Transverse colon (tissue), 4 donors: Measurements from ENCODE around the gene ZNF576. TPM values are rescaled to one million over a fixed set of nuclear protein-coding genes. Genes with fewer than 3 reads are reported as not detected.
A peak's percentile ranks its signal among the peaks of the same experiment; 100 is the strongest.

ENCODE experiments used
- DNase-seq: peaks from one replicate; pipeline ENCODE4 v3.0.0-alpha.2; 2019
- H3K27ac ChIP-seq, 4 donors: fragments of 200-600 bp; sonication (generic); 2 replicates each; pipeline ENCODE4 v1.5.1; 2016 to 2018; ENCODE audit warnings: inconsistent platforms in 4 of 4
- H3K27me3 ChIP-seq: fragments of 200-600 bp; sonication (generic); 2 replicates; pipeline ENCODE4 v1.5.1; 2017; ENCODE audit warnings: inconsistent platforms
- H3K36me3 ChIP-seq, 4 donors: fragments of 200-600 bp; sonication (generic); 2 replicates each; pipeline ENCODE4 v1.5.1; 2017 to 2019; ENCODE audit warnings: inconsistent platforms in 4 of 4
- H3K4me1 ChIP-seq, 4 donors: fragments of 200-600 bp; sonication (generic); 2 replicates each; pipeline ENCODE4 v1.5.1; 2017 to 2020; ENCODE audit warnings: inconsistent platforms in 4 of 4
- H3K4me3 ChIP-seq, 4 donors: fragments of 200-600 bp; sonication (generic); 1 replicate in 1 of 4; 2 replicates in 3 of 4; pipeline versions ENCODE4 v1.5.1 to v1.6.1; 2017 to 2019; ENCODE audit warnings: inconsistent platforms in 4 of 4
- H3K9me3 ChIP-seq, 2 donors: fragments of 200-600 bp; sonication (generic); 2 replicates each; pipeline ENCODE4 v1.5.1; 2017 to 2019; ENCODE audit warnings: inconsistent platforms in 2 of 2
- EP300 ChIP-seq: sonication (generic); formaldehyde crosslinking; IDR thresholded peaks from one replicate; pipeline ENCODE4 v1.6.1; 2017; ENCODE audit warnings: antibody characterized with exemption, low read depth
- POLR2A ChIP-seq: fragments of 450-650 bp; IDR thresholded peaks from one replicate; pipeline ENCODE4 v1.6.1; 2016; ENCODE audit warnings: antibody characterized with exemption, mild to moderate bottlenecking, moderate library complexity
- POLR2AphosphoS5 ChIP-seq, 3 donors: sonication (generic); formaldehyde crosslinking; IDR thresholded peaks; one replicate each; pipeline ENCODE4 v1.6.1; 2016; ENCODE audit warnings: antibody characterized with exemption in 3 of 3
- WGBS, 2 donors: methylation state at CpG; one replicate each; pipeline ENCODE4 v1.1.5; 2018; ENCODE audit warnings: low coverage in 1 of 2; 5-methylcytosine and 5-hydroxymethylcytosine counted together
- in situ Hi-C, 4 donors: fragments of 200-750 bp; cut with MboI; loops; one replicate each; pipeline versions ENCODE4 v1.15.0 to v1.15.1; 2017; ENCODE audit warnings: low sequenced_read_pairs in 3 of 4, low pct_ligation_motif_present in 1 of 4, low pct_unique_long_range_greater_than_20kb in 1 of 4
- intact Hi-C: fragments of 100-400 bp; cut with DNase I; formaldehyde crosslinking; loops from one replicate; pipeline ENCODE4 v1.15.1; 2023; ENCODE audit warnings: low total_unique reads
- total RNA-seq, 4 donors: library from RNA; depleted of rRNA; stranded (reverse); fragments of >200 nt; gene quantifications; one replicate each; pipeline ENCODE4 v1.1.0, GENCODE V29; 2016
- TF ChIP-seq, protein P1 (sequence below), 5 experiments: fragments of 200-600 bp in 3 of 5; fragments of 450-650 bp in 2 of 5; sonication (generic) in 3 of 5; IDR thresholded peaks; 1 replicate in 2 of 5; 2 replicates in 3 of 5; pipeline ENCODE4 v1.5.1; 2016 to 2017; ENCODE audit warnings: antibody characterized with exemption in 5 of 5, inconsistent platforms in 3 of 5, mild to moderate bottlenecking in 2 of 5, moderate library complexity in 1 of 5

ZNF576 gene
- total RNA-seq, 4 donors from 2014 or later = 3.7 to 11.9 (median 9.8) TPM

DNA sequence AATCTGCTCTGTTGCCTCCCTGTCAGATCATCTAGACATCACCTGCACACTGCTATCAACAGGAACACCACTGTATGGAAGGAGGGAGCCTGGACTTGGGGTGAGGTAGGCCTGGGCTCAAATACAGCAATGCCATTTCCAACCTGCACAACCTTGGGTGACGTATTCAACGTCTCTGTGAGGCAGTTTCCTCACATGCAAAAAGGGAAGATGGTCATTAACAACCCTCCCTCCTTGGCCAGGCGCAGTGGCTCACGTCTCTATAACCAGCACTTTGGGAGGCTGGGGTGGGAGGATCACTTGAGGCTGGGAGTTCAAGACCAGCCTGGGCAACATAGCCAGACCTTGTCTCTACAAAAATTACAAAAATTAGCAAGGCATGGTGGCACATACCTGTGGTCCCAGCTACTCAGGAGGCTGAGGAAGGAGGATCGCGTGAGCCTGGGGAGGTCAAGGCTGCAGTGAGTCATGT is 34.1 kb upstream of the ZNF576 start:
- Histone ChIP-seq H3K4me3 (no peak overlapping the region), H3K36me3 (no peaks in the 10 kb centered on the region), H3K9me3 (no peaks in the 10 kb centered on the region), H3K4me1 (peaks cover 0 to 13% (median 7%) of the 10 kb centered on the region in 4 donors), H3K27ac (peak overlapping the region; percentile 55 to 68 (median 66)), H3K27me3 (no peaks in the 10 kb centered on the region)
- WGBS, 2 donors = 85% methylated on average over 6 of the region's 6 CpGs; no CpG with 5 or more reads in 1 of the 2 donors
- TF ChIP-seq POLR2AphosphoS5 (IDR thresholded peaks at IDR 0.05) (no peak), EP300 (no peak), POLR2A (no peak)
- TF ChIP-seq, protein P1, sequence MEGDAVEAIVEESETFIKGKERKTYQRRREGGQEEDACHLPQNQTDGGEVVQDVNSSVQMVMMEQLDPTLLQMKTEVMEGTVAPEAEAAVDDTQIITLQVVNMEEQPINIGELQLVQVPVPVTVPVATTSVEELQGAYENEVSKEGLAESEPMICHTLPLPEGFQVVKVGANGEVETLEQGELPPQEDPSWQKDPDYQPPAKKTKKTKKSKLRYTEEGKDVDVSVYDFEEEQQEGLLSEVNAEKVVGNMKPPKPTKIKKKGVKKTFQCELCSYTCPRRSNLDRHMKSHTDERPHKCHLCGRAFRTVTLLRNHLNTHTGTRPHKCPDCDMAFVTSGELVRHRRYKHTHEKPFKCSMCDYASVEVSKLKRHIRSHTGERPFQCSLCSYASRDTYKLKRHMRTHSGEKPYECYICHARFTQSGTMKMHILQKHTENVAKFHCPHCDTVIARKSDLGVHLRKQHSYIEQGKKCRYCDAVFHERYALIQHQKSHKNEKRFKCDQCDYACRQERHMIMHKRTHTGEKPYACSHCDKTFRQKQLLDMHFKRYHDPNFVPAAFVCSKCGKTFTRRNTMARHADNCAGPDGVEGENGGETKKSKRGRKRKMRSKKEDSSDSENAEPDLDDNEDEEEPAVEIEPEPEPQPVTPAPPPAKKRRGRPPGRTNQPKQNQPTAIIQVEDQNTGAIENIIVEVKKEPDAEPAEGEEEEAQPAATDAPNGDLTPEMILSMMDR (IDR thresholded peaks at IDR 0.05) = no peak
- no peak for DNase-seq
- intact Hi-C loops (loop anchor here (10.0 kb wide), 1 partner anchor 93 kb away; no protein-coding TSS in a partner anchor), in situ Hi-C loops (no loop called here)

DNA sequence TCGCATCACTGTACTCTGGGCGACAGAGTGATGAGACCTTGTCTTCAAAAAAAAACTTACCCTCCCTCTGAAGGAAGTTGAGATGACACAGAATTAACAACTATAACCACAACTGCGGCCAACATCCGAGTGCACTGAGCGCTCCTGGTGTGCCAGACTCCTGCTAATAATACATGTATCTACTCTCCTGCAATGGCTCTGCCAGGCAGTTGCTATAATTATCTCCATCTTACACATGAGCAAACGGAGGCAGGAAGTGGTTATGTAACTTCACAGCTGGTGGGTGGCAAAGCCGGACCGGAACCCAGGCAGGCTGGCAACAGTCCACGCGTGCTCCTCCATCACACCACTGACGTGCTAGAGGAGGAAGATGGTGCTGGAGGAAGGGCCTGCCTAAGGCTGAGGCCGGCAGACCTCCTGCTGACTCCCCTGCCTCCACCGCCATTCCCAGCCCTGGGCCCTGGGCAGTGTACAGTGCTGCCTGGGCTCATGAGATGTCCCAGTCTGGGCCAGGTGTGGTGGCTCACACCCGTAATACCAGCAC is 33.6 kb upstream of the ZNF576 start:
- Histone ChIP-seq H3K36me3 (no peaks in the 10 kb centered on the region), H3K27ac (peak overlapping the region; percentile 59 to 68 (median 66)), H3K9me3 (no peaks in the 10 kb centered on the region), H3K4me1 (peaks cover 0 to 13% (median 7%) of the 10 kb centered on the region in 4 donors), H3K27me3 (no peaks in the 10 kb centered on the region), H3K4me3 (no peak overlapping the region)
- intact Hi-C loops = loop anchor here (10.0 kb wide), 1 partner anchor 92 kb away; no protein-coding TSS in a partner anchor
- peak; percentile 73 for DNase-seq
- 54% methylated on average over 14 of the region's 14 CpGs; no CpG with 5 or more reads in 1 of the 2 donors for WGBS, 2 donors
- TF ChIP-seq EP300 (no peak), POLR2AphosphoS5 (IDR thresholded peaks at IDR 0.05) (peak in 1 of 3 donors; percentile 33), POLR2A (no peak)
- TF ChIP-seq, protein P1 (IDR thresholded peaks at IDR 0.05) = no peak
- in situ Hi-C loops = no loop called here

DNA sequence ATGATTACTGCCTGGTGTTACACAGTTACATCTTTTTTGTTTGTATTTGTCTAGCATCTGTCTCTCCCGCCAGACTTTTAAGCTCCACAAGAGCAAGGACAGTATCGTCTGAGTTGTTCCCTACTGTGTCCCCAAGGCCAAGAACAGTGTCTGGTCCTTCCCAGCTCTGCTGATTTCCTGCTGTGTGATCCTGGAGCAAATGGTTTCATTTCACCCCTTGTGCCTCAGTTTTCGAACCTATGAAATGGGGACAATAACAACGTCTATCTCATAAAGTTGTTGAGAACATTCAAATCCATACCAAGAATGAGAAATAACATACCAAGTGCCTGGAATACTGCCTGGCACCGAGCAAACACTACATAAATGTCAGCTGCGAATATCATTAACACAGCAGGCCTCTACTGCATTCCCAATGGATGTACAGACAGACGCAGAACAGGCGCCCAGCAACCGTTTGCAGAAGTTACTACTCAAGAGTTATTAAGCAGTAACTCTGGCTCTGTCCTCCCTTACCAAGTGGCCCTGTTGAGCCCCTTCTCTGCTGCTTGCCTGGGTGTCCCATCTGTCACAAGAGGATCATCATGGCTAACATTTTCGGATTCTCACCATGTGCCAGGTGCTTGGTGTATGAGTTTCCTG is 32.5 kb upstream of the ZNF576 start:
- in situ Hi-C loops (no loop called here), intact Hi-C loops (loop anchor here (10.0 kb wide), 1 partner anchor 91 kb away; no protein-coding TSS in a partner anchor)
- Histone ChIP-seq H3K4me3 (no peak overlapping the region), H3K27ac (peak overlapping the region in 2 of 4 donors; percentile 59 to 66), H3K4me1 (peaks cover 0 to 13% (median 7%) of the 10 kb centered on the region in 4 donors), H3K9me3 (no peaks in the 10 kb centered on the region), H3K36me3 (no peaks in the 10 kb centered on the region), H3K27me3 (no peaks in the 10 kb centered on the region)
- TF ChIP-seq, protein P1 (IDR thresholded peaks at IDR 0.05) = no peak
- WGBS, 2 donors = 90 to 92% methylated on average over 8 to 10 of the region's 10 CpGs
- DNase-seq = no peak

DNA sequence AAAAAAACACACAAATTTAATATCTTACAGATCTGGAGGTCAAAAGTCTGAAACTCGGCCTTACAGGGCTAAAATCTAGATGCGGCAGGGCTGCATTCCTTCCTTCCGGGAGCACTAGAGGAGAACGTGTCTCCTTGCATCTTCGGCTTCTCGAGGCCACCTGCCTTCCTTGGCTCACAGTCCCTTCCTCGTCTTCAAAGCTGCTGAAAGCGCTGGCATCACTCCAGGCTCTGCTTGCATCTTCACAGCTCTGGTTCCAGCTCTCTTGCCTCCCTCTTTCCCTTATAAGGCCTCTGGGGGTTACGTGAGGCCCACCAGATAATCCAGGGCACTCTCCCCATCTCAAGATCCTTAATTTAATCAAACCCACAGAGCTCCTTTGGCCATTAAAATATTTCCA is 31.6 kb upstream of the ZNF576 start:
- intact Hi-C loops (loop anchor here (10.0 kb wide), 1 partner anchor 90 kb away; no protein-coding TSS in a partner anchor), in situ Hi-C loops (no loop called here)
- Histone ChIP-seq H3K27ac (no peak overlapping the region), H3K4me1 (peaks cover 0 to 13% (median 7%) of the 10 kb centered on the region in 4 donors), H3K4me3 (no peak overlapping the region), H3K27me3 (no peaks in the 10 kb centered on the region), H3K36me3 (no peaks in the 10 kb centered on the region), H3K9me3 (no peaks in the 10 kb centered on the region)
- TF ChIP-seq, protein P1 (IDR thresholded peaks at IDR 0.05) = no peak
- TF ChIP-seq EP300 (no peak), POLR2A (no peak)
- 83 to 86% methylated on average over 9 of the region's 9 CpGs for WGBS, 2 donors
- no peak for DNase-seq
